HepG2 (cell line): ENCODE data around the gene RASAL1.

Source experiments
- CTCF ChIP-seq: sonication (generic); formaldehyde crosslinking; IDR thresholded peaks from 2 replicates; pipeline ENCODE4 v1.5.0; 2020; ENCODE audit warnings: mild to moderate bottlenecking, missing genetic modification reagents, moderate library complexity
- DMAP1 ChIP-seq: IDR thresholded peaks from 2 replicates; pipeline ENCODE4 v1.6.1; 2016
- FOXA3 ChIP-seq: IDR thresholded peaks from 2 replicates; pipeline ENCODE4 v1.6.1; 2016; ENCODE audit warnings: missing genetic modification reagents, missing compliant biosample characterization
- NR1H2 ChIP-seq: sonication (generic); formaldehyde crosslinking; IDR thresholded peaks from 2 replicates; pipeline ENCODE4 v1.8.1; 2022; ENCODE audit warnings: low read depth, missing genetic modification reagents, borderline replicate concordance
- SMC3 ChIP-seq: IDR thresholded peaks from 2 replicates; pipeline ENCODE4 v1.6.1; 2011; ENCODE audit warnings: low read length, improper control_type of control experiment
- SNAPC4 ChIP-seq: sonication (generic); formaldehyde crosslinking; IDR thresholded peaks from 2 replicates; pipeline ENCODE4 v1.4.0; 2020; ENCODE audit warnings: mild to moderate bottlenecking, missing genetic modification reagents
- SP4 ChIP-seq: sonication (generic); formaldehyde crosslinking; IDR thresholded peaks from 2 replicates; pipeline ENCODE4 v1.8.1; 2023; ENCODE audit warnings: mild to moderate bottlenecking, missing genetic modification reagents
- TBL1XR1 ChIP-seq: fragments of 150-350 bp; IDR thresholded peaks from 2 replicates; pipeline ENCODE4 v1.6.1; 2014; ENCODE audit warnings: borderline replicate concordance, low read length; ENCODE audit not compliant: partially characterized antibody
- ZNF7 ChIP-seq: IDR thresholded peaks from 2 replicates; pipeline ENCODE4 v1.6.1; 2016; ENCODE audit warnings: missing biosample characterization, missing genetic modification reagents
- TF ChIP-seq, protein P1 (sequence below): sonication (generic); formaldehyde crosslinking; IDR thresholded peaks from 2 replicates; pipeline ENCODE4 v1.4.0; 2020; ENCODE audit warnings: low read depth, mild to moderate bottlenecking, missing genetic modification reagents

DNA sequence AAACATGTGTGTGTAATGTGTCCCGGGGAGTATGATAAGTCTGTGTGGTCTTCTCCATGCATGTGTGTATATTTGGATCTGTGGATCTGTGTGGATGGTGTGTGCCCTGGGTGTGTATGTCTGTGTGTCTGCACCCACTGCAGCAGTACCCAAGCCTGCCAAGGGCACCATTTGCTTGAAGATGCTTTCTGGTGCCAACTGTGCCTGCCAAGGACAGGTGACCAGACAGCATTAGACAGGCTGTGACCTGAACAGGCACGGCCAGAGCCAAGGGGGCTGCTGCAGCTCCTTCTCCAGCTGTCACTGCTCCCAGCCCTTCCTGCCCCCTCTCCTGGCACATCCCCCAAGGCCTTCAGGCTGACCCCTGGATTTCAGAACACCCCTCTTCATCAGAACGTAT, 44.1 kb downstream of the RASAL1 start:
- TF ChIP-seq FOXA3 (CRISPR knock-in tag) (no peak), NR1H2 (CRISPR knock-in tag) (no peak), SNAPC4 (CRISPR knock-in tag) (no peak), DMAP1 (CRISPR knock-in tag) (no peak), SMC3 (no peak), TBL1XR1 (no peak), CTCF (CRISPR knock-in tag) (no peak), ZNF7 (CRISPR knock-in tag) (no peak), SP4 (no peak)
- TF ChIP-seq, protein P1, sequence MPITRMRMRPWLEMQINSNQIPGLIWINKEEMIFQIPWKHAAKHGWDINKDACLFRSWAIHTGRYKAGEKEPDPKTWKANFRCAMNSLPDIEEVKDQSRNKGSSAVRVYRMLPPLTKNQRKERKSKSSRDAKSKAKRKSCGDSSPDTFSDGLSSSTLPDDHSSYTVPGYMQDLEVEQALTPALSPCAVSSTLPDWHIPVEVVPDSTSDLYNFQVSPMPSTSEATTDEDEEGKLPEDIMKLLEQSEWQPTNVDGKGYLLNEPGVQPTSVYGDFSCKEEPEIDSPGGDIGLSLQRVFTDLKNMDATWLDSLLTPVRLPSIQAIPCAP (CRISPR knock-in tag), result no peak
